ENCODE results near the gene RAPGEF5. TPM values are rescaled to one million over a fixed set of nuclear protein-coding genes. Genes with fewer than 3 reads are reported as not detected.

The RAPGEF5 gene
- total RNA-seq, 1 experiment from 2014 or later, result 15.6 TPM

- Histone ChIP-seq H3K4me2 (ENCODE audit: low read length) (no peak overlapping the region), H4K20me1 (ENCODE audit: insufficient read depth) (no peaks in the 10 kb centered on the region), H3K9me3 (ENCODE audit: control insufficient read depth in 1 of 2, insufficient read depth in 1 of 2, low read depth in 1 of 2, low read length in 2 of 2) (no peaks in the 10 kb centered on the region), H2AFZ (ENCODE audit: low read depth, low read length, poor library complexity, severe bottlenecking) (no peak overlapping the region), H3K79me2 (ENCODE audit: insufficient read depth, low read length) (no peaks in the 10 kb centered on the region), H3K36me3 (ENCODE audit: control insufficient read depth in 1 of 2, insufficient read depth in 2 of 2, low read length in 2 of 2) (no peaks in the 10 kb centered on the region), H3K4me3 (replicated peaks in 1 of 2; ENCODE audit: low read depth in 1 of 2, low read length in 2 of 2) (no peak overlapping the region), H3K9me2 (ENCODE audit: insufficient read depth) (no peaks in the 10 kb centered on the region), H3K27me3 (ENCODE audit: insufficient read depth, low read length) (no peaks in the 10 kb centered on the region), H3K27ac (ENCODE audit: low read depth, low read length) (no peak overlapping the region), H3K9ac (ENCODE audit: low read length) (no peak overlapping the region), H3K4me1 (ENCODE audit: control insufficient read depth in 1 of 2, insufficient read depth in 2 of 2, low read length in 2 of 2) (no peaks in the 10 kb centered on the region)
- ChIA-PET CTCF (no interaction called here), POLR2A (no interaction called here), RAD21 (ENCODE audit: low non-redundant PET in 1 of 2, low total read pairs in 2 of 2, uncharacterized antibody in 2 of 2, unreplicated experiment in 2 of 2) (no interaction called here)
- intact Hi-C loops (cut with micrococcal nuclease), result no loop called here
- ATAC-seq, result no peak
- no TSS peak for BruUV-seq (replicated peaks)
- DNase-seq (ENCODE audit: low read depth, low spot score), result no peak
- TF ChIP-seq FOSL1 (IDR thresholded peaks at IDR 0.05; ENCODE audit: low read depth) (no peak), CEBPB (IDR thresholded peaks at IDR 0.05; ENCODE audit: low read depth) (no peak), POLR2A (IDR thresholded peaks at IDR 0.05; ENCODE audit: borderline replicate concordance, extremely low read depth, insufficient read depth, insufficient read length) (no peak), EGR1 (IDR thresholded peaks at IDR 0.05; ENCODE audit: low read depth) (no peak), ATF3 (IDR thresholded peaks at IDR 0.05) (no peak), SP1 (IDR thresholded peaks at IDR 0.05; ENCODE audit: low read depth) (no peak)
These were observed 173.3 kb downstream of the RAPGEF5 start for GRCh38 chr7:22183522-22184280.

- no peak for DNase-seq (ENCODE audit: low read depth, low spot score)
- Histone ChIP-seq H3K27ac (ENCODE audit: low read depth, low read length) (no peak overlapping the region), H3K27me3 (ENCODE audit: insufficient read depth, low read length) (no peaks in the 10 kb centered on the region), H3K9me2 (ENCODE audit: insufficient read depth) (no peaks in the 10 kb centered on the region), H3K4me1 (ENCODE audit: control insufficient read depth in 1 of 2, insufficient read depth in 2 of 2, low read length in 2 of 2) (no peaks in the 10 kb centered on the region), H3K79me2 (ENCODE audit: insufficient read depth, low read length) (no peaks in the 10 kb centered on the region), H3K4me3 (replicated peaks in 1 of 2; ENCODE audit: low read depth in 1 of 2, low read length in 2 of 2) (no peak overlapping the region), H3K9me3 (ENCODE audit: control insufficient read depth in 1 of 2, insufficient read depth in 1 of 2, low read depth in 1 of 2, low read length in 2 of 2) (no peaks in the 10 kb centered on the region), H3K9ac (ENCODE audit: low read length) (no peak overlapping the region), H3K36me3 (ENCODE audit: control insufficient read depth in 1 of 2, insufficient read depth in 2 of 2, low read length in 2 of 2) (no peaks in the 10 kb centered on the region), H4K20me1 (ENCODE audit: insufficient read depth) (no peaks in the 10 kb centered on the region), H2AFZ (ENCODE audit: low read depth, low read length, poor library complexity, severe bottlenecking) (no peak overlapping the region), H3K4me2 (ENCODE audit: low read length) (no peak overlapping the region)
- ChIA-PET RAD21 (ENCODE audit: low non-redundant PET in 1 of 2, low total read pairs in 2 of 2, uncharacterized antibody in 2 of 2, unreplicated experiment in 2 of 2) (no interaction called here), POLR2A (no interaction called here), CTCF (no interaction called here)
- BruUV-seq (replicated peaks), result no TSS peak
- ATAC-seq, result no peak
- intact Hi-C loops (cut with micrococcal nuclease), result no loop called here
- no peak for TF ChIP-seq SP1 (IDR thresholded peaks at IDR 0.05; ENCODE audit: low read depth)
- no peak for TF ChIP-seq TCF7L2 (IDR thresholded peaks at IDR 0.05; ENCODE audit: borderline replicate concordance, extremely low read depth, insufficient read depth, insufficient read length)
- TF ChIP-seq YY1 (IDR thresholded peaks at IDR 0.05; ENCODE audit: extremely low read depth, insufficient replicate concordance, low read depth, low read length), result no peak
- no peak for TF ChIP-seq ATF3 (IDR thresholded peaks at IDR 0.05)
- TF ChIP-seq EZH2 (IDR thresholded peaks at IDR 0.05), result no peak
- TF ChIP-seq POLR2AphosphoS5 (IDR thresholded peaks at IDR 0.05; ENCODE audit: low read depth, low read length), result no peak
- no peak for TF ChIP-seq POLR2A (IDR thresholded peaks at IDR 0.05; ENCODE audit: borderline replicate concordance, extremely low read depth, insufficient read depth, insufficient read length)
- TF ChIP-seq FOSL1 (IDR thresholded peaks at IDR 0.05; ENCODE audit: low read depth), result no peak
- no peak for TF ChIP-seq SRF (IDR thresholded peaks at IDR 0.05; ENCODE audit: low read depth)
- TF ChIP-seq CEBPB (IDR thresholded peaks at IDR 0.05; ENCODE audit: low read depth), result no peak
- TF ChIP-seq RAD21 (IDR thresholded peaks at IDR 0.05; ENCODE audit: low read depth), result no peak
- no peak for TF ChIP-seq ELF1 (IDR thresholded peaks at IDR 0.05; ENCODE audit: borderline replicate concordance, low read depth)
- no peak for TF ChIP-seq SIN3A (IDR thresholded peaks at IDR 0.05; ENCODE audit: low read depth)
- no peak for TF ChIP-seq CBX3 (IDR thresholded peaks at IDR 0.05; ENCODE audit: low read depth)
These were observed 174.8 kb downstream of the RAPGEF5 start for GRCh38 chr7:22182149-22182548.
